Left lung (tissue), 10 donors: ENCODE measurements around the gene LRIT1. TPM values are rescaled to one million over a fixed set of nuclear protein-coding genes. Genes with fewer than 3 reads are reported as not detected.

ENCODE experiments used
- ATAC-seq: fragments of 200-7000 bp; cut with Tn5 transposase; one replicate; pipeline ENCODE4 v1.9.1; 2020; ENCODE audit warnings: moderate library complexity
- DNase-seq, 4 donors: peaks; one replicate each; pipeline ENCODE4 v3.0.0-alpha.2; 2013 to 2020
- H3K27ac ChIP-seq, 2 donors: fragments of 200-600 bp; sonication (generic) in 1 of 2; one replicate each; pipeline versions ENCODE4 v1.5.0 to v1.8.0; 2020 to 2021
- H3K27me3 ChIP-seq, 2 donors: fragments of 200-600 bp; sonication (generic) in 1 of 2; one replicate each; pipeline versions ENCODE4 v1.5.0 to v1.8.0; 2020 to 2021
- H3K36me3 ChIP-seq, 2 donors: fragments of 200-600 bp; sonication (generic) in 1 of 2; one replicate each; pipeline versions ENCODE4 v1.5.0 to v1.8.0; 2020 to 2021
- H3K4me1 ChIP-seq, 2 donors: fragments of 200-600 bp; one replicate each; pipeline ENCODE4 v1.8.0; 2021
- H3K4me3 ChIP-seq, 2 donors: fragments of 200-600 bp; sonication (generic) in 1 of 2; one replicate each; pipeline versions ENCODE4 v1.5.0 to v1.8.0; 2020 to 2021; ENCODE audit warnings: mild to moderate bottlenecking in 1 of 2
- H3K9me3 ChIP-seq, 2 donors: fragments of 200-600 bp; sonication (generic) in 1 of 2; one replicate each; pipeline versions ENCODE4 v1.5.0 to v1.8.0; 2020 to 2021
- CTCF ChIP-seq, 2 donors: fragments of 200-600 bp; sonication (generic) in 1 of 2; IDR thresholded peaks; one replicate each; pipeline versions ENCODE4 v1.5.0 to v1.8.0; 2021; ENCODE audit warnings: antibody characterized with exemption in 2 of 2
- intact Hi-C, 2 donors: fragments of 100-400 bp; cut with DNase I; formaldehyde crosslinking; loops; one replicate each; pipeline versions ENCODE4 v1.11.2 to v1.14.2; 2022
- polyA plus RNA-seq, 6 donors: library from polyadenylated mRNA; unstranded; fragments of 120-200 nt; gene quantifications; one replicate each; pipeline ENCODE4 v1.2.1, GENCODE V29; 2013; ENCODE audit not compliant: insufficient read length in 6 of 6
- total RNA-seq, 2 donors: library from RNA; stranded (reverse); fragmentation: NEBNext Ultra II Directional; extraction: Animal tissue kit (Norgen Biotek cat#: 25700); gene quantifications; one replicate each; pipeline ENCODE4 v1.2.1, GENCODE V29; 2021
- donor health status: DM: no; HTN: yes; CAD: no.
- donor health status: DM: no; HTN: no; CAD: no.

Gene LRIT1
- total and polyA plus RNA-seq, 8 donors: not detected

GRCh38 chr10:84267503-84268126 is 26.3 kb upstream of the LRIT1 start:
- Histone ChIP-seq H3K27me3 (peaks cover 6 to 7% of the 10 kb centered on the region in 2 donors), H3K4me3 (no peak overlapping the region), H3K4me1 (no peaks in the 10 kb centered on the region), H3K36me3 (no peaks in the 10 kb centered on the region), H3K27ac (no peak overlapping the region), H3K9me3 (no peaks in the 10 kb centered on the region)
- DNase-seq (peak in 1 of 4 donors; percentile 19), ATAC-seq (peak; percentile 41)
- intact Hi-C loops: loop anchor here in 1 of 2 donors (10.0 kb wide), 1 partner anchor 107 kb away; no protein-coding TSS in a partner anchor
- TF ChIP-seq CTCF (IDR thresholded peaks at IDR 0.05): peak; percentile 33 to 38

- no peak for TF ChIP-seq CTCF (IDR thresholded peaks at IDR 0.05)
- H3K27ac ChIP-seq: no peak overlapping the region
- peaks cover 6 to 7% of the 10 kb centered on the region in 2 donors for H3K27me3 ChIP-seq
- no peak overlapping the region for H3K4me3 ChIP-seq
- no peaks in the 10 kb centered on the region for H3K4me1 ChIP-seq
- DNase-seq: no peak
- no peaks in the 10 kb centered on the region for H3K9me3 ChIP-seq
- no peaks in the 10 kb centered on the region for H3K36me3 ChIP-seq
- intact Hi-C loops: loop anchor here in 1 of 2 donors (10.0 kb wide), 1 partner anchor 109 kb away; no protein-coding TSS in a partner anchor
- no peak for ATAC-seq
Observed at GRCh38 chr10:84265418-84265817, 24.1 kb upstream of the LRIT1 start.

GRCh38 chr10:84264611-84265141 is 23.3 kb upstream of the LRIT1 start:
- Histone ChIP-seq H3K27ac (no peak overlapping the region), H3K27me3 (peaks cover 6 to 7% of the 10 kb centered on the region in 2 donors), H3K4me3 (no peak overlapping the region), H3K36me3 (no peaks in the 10 kb centered on the region), H3K4me1 (no peaks in the 10 kb centered on the region), H3K9me3 (no peaks in the 10 kb centered on the region)
- peak; percentile 54 to 81 (median 62) for DNase-seq
- TF ChIP-seq CTCF (IDR thresholded peaks at IDR 0.05): peak; percentile 86 to 93
- intact Hi-C loops: loop anchor here in 1 of 2 donors (5.0 to 10.0 kb wide), 2 partner anchors 110 to 273 kb away; no protein-coding TSS in a partner anchor
- peak; percentile 98 for ATAC-seq

GRCh38 chr10:84263716-84264115 is 22.4 kb upstream of the LRIT1 start:
- Histone ChIP-seq H3K27me3 (peaks cover 6 to 7% of the 10 kb centered on the region in 2 donors), H3K4me3 (no peak overlapping the region), H3K36me3 (no peaks in the 10 kb centered on the region), H3K9me3 (no peaks in the 10 kb centered on the region), H3K27ac (no peak overlapping the region), H3K4me1 (no peaks in the 10 kb centered on the region)
- no peak for DNase-seq
- no peak for TF ChIP-seq CTCF (IDR thresholded peaks at IDR 0.05)
- no peak for ATAC-seq
- intact Hi-C loops: loop anchor here in 1 of 2 donors (5.0 to 10.0 kb wide), 2 partner anchors 111 to 274 kb away; no protein-coding TSS in a partner anchor

GRCh38 chr10:84262190-84262956 is 21.0 kb upstream of the LRIT1 start:
- no peak for ATAC-seq
- TF ChIP-seq CTCF (IDR thresholded peaks at IDR 0.05): no peak
- intact Hi-C loops: loop anchor here in 1 of 2 donors (5.0 to 10.0 kb wide), 2 partner anchors 112 to 275 kb away; no protein-coding TSS in a partner anchor
- peaks cover 6 to 8% of the 10 kb centered on the region in 2 donors for H3K27me3 ChIP-seq
- no peaks in the 10 kb centered on the region for H3K4me1 ChIP-seq
- no peak overlapping the region for H3K4me3 ChIP-seq
- H3K36me3 ChIP-seq: no peaks in the 10 kb centered on the region
- H3K9me3 ChIP-seq: no peaks in the 10 kb centered on the region
- no peak for DNase-seq
- H3K27ac ChIP-seq: no peak overlapping the region
